ENCODE results near the gene AS3MT. TPM values are rescaled to one million over a fixed set of nuclear protein-coding genes. Genes with fewer than 3 reads are reported as not detected.

AS3MT gene
- 13.8 TPM for total RNA-seq

GRCh38 chr10:102869258-102870198 is at the start of gene AS3MT:
Gene AS3MT (plus strand): TSS chr10:102869470. CDS start chr10:102869593, 123 bp downstream.

GRCh38 chr10:102837230-102837721 is 32.0 kb upstream of the AS3MT start, which contains the start of gene CYP17A1:
Gene CYP17A1 (minus strand): TSS chr10:102837413. CDS start chr10:102837361, 52 bp downstream.

GRCh38 chr10:102917962-102918816 is 48.9 kb downstream of the AS3MT start, which contains the start of gene CNNM2:
Gene CNNM2 (plus strand): TSS chr10:102918294. CDS start chr10:102918481, 187 bp downstream.

Small RNA genes within 50 kb of the gene (small RNA-seq; reads per million reads assigned to genes)
- gene AS3MT (ENCODE audit: low replicate concordance) (not detected), gene RF00026 (ENCODE audit: low replicate concordance) (not detected)

Other genes starting within 250 kb of the AS3MT start
- 34.1 TPM for gene TRIM8, start 225.0 kb upstream of the AS3MT start, total RNA-seq
- gene ARL3, start 155.1 kb upstream of the AS3MT start, total RNA-seq = 27.5 TPM
- 11.0 TPM for gene SFXN2, start 154.8 kb upstream of the AS3MT start, total RNA-seq
- 21.3 TPM for gene WBP1L, start 125.5 kb upstream of the AS3MT start, total RNA-seq
- gene CYP17A1, start 32.1 kb upstream of the AS3MT start, total RNA-seq = not detected
- 39.8 TPM for gene BORCS7, start 15.2 kb upstream of the AS3MT start, total RNA-seq
- gene CNNM2, start 48.8 kb downstream of the AS3MT start, total RNA-seq = 17.2 TPM

All from parietal lobe (tissue), 2 donors.